Raji (cell line): ENCODE measurements around the gene FREY1.

Experiments
- POLR2A ChIP-seq: IDR thresholded peaks from 2 replicates; pipeline ENCODE4 v1.6.1; 2011; ENCODE audit warnings: low read depth, low read length, control low read depth; ENCODE audit not compliant: insufficient read depth

Gene FREY1

DNA sequence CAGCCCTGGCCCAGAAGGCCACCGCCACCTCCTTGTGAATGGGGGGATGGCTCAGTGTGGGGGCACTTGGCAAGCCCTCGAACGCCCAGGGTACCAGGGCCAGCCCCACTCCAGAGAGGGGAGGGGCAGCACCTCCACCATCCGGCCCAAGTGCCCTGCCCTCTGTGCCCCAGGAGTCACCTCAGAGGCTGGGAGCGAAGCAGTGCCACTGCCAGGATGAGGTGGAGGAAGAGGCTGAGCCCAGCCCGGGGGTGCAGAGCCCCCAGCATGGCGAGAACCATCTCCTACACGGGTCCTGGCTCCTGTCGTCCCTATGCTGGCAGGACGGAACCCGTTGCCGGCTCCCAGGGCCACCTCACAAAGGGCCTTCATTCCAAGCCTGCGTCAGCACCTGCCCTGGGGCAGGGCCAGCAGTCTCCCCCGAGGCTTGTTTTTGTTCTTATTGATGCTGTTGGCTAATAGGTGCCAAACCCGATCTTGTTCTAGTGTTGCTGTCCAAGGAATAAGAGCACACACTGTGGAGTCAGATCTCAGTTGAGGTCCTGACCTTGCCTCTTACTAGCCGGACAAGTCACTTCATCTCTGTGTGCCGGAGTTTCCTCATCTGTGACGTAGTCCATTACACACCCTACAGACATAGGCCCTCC, at the start of gene FREY1:
Gene FREY1, minus strand, starts transcription at position 307 of the 647 bp plus-strand sequence. Its CDS starts 26 bp downstream, at position 281.
- TF ChIP-seq POLR2A, result no peak; the same call in 1 of the 2 replicates

GRCh38 chr11:45949992-45950407, 42.9 kb upstream of the FREY1 start:
- no peak for TF ChIP-seq POLR2A

GRCh38 chr11:45948356-45948755, 41.3 kb upstream of the FREY1 start:
- no peak for TF ChIP-seq POLR2A

GRCh38 chr11:45947885-45948284, 40.8 kb upstream of the FREY1 start:
- TF ChIP-seq POLR2A, result no peak

- TF ChIP-seq POLR2A, result no peak
These were observed 38.4 kb upstream of the FREY1 start for GRCh38 chr11:45945397-45945999.

DNA sequence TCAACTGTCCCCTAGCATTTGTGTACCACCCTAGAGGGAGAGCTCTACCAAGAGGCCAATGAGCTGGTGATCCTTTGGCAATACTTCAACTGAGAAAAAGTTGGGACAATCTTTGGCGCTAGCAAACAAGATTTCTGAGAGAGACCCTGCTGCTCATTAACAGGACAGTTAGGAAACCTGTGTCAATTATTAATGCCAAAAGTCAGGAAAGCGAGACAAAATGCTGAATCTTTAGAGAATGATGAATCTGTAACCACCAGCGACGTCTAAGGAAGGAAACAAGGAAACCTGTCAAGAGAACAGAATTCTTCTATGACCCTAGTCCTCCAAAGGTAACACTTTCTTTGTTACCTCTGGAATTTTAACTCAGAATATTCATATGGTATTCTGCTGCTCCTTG, 35.3 kb upstream of the FREY1 start:
- no peak for TF ChIP-seq POLR2A

GRCh38 chr11:45941285-45941684, 34.2 kb upstream of the FREY1 start:
- no peak for TF ChIP-seq POLR2A

DNA sequence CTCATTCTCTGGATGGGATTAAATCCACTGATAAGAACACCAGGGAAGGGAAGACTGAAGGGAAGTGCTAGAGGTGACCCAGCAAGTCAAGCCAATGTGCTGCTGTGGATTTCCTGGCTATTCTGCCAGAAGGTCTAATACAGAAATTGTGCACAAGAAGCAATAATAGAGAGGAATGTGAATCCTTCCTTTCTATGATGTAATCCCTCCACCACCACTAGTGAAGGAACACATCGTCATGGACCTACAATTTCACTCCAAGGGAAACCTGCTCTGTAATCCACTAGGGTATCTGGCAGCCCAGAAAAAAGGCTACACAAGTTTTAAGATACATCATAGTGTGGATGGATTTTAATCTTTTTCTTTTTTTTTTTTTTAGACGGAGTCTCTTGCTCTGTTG, 32.8 kb upstream of the FREY1 start:
- TF ChIP-seq POLR2A, result no peak

- TF ChIP-seq POLR2A, result no peak
These were observed 30.8 kb upstream of the FREY1 start for GRCh38 chr11:45937916-45938315.

DNA sequence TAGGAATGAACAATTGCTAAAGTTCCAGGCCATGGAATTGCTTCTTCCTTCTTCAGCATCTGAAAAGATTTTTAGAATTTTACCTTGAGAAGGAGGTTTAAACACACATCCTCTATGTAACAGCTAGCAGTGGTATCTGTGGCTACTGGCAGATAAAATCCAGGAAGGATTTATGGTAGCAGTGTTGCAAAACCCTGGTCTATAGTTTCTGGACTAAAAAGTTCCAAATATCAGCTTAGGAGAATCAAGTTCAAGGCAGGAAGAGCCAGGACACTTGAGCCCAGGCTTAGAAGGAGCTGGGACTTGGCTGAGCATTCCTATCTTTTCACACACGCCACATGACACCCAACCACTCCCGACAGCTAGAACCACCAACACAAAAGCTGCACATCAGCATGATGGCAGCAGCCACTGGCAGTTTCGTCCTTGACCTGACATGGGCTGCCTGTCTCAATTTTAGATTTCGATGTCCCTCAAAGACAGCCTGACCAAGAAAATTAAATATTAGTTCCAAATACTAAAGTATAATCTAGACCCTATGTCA, 29.5 kb upstream of the FREY1 start:
- no peak for TF ChIP-seq POLR2A

DNA sequence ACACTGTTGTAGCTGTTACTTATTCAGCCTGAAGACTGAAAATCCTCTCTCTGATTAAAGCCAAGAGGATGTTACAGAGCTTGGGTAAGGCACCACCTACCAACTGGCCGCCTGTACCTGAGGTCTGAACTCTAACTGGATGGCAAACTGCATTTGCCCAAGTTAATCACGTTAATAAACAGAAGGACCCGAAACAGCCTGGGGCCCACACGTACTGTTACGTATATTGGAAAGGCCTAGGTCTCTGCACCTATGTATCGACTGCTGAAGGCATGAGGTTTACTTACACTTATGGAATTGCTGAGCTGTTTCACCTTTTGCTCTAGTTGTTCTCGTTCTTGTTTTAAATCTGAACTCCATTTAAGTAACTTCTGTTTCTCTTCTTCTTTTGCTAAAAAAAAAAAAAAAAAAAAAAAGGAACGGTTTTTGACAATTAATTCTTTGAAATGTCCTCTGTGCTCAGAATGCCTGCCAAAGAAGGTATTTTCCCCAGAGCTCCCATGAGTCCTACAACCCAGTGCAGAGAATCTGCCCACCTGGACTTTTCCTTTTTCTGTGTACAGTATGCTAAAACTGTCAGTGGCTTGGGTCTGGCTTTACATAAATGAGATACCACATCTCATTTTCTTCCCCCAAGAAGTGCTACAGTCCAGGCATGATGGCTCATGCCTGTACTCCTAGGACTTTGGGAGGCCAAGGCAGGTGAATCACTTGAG, 28.4 kb upstream of the FREY1 start:
- no peak for TF ChIP-seq POLR2A

DNA sequence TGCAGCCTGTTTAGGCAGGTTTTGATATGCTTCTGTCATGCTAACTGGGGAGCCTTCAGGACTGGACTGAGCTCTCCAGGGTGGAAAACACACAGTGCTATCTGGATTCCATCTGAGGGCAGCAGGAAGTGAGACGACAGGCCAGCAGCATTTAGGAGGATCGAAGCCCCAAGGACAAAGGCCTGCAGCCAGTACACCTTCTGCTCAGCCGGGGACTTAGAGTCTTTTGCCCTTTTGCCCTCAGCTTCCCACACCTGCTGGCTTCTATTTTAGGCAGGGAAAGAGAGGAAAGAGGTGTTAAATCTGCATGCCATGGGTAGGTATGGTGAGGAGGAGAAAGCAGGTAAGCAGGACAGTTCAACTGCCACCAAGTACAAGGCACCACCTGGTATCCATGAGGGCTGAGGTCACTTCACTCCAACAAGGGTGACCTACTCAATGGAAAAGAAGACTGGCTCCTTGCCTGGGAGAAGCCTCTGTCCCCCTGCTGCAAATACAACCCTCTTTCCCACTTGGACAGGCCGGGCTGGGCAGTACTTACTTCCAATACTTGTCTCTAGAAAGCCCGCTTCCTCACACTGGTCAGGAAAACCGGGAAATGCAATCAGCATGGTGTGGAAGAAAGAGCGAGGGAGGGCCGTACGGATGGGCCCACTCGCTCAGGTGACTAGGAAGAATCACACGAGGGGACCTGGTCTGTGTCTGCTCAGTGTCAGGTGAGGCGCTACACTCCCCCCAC, 27.7 kb upstream of the FREY1 start:
- TF ChIP-seq POLR2A, result no peak

DNA sequence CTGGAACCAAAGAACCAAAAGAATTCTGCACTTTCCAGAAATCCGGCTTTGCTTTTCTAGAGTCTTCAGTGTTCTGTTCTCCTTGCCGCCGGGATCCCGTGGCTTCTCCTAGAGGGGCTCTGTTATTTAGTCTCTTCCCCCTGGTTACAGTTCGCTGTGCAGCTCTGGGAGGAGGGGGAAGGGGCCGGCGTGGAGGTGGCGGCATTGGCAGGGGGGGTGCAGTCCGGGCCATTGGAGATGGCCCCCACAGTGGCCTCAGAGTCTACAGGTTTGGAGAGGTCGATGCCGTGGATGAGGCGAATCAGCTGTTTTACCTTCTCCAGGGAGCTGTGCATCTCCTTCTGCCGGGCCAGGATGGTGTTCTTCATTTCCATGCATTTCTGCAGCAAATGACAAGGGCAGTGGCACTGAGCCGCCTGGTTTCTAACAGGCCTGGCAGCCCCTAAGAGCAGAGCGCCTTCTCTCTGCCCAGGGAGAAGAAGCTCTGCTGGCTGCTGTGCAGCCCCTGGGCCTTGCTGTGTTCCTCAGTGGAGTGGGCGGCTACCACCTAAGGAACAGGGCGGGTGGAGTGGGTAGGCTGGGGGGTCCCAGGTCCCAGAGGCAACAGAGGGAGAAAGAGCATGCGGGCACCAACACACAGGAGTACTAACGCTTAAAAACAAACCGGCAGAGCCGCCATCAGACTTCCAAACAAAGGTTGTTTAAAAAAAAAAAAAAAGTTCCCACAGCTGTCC, 26.9 kb upstream of the FREY1 start:
- no peak for TF ChIP-seq POLR2A

DNA sequence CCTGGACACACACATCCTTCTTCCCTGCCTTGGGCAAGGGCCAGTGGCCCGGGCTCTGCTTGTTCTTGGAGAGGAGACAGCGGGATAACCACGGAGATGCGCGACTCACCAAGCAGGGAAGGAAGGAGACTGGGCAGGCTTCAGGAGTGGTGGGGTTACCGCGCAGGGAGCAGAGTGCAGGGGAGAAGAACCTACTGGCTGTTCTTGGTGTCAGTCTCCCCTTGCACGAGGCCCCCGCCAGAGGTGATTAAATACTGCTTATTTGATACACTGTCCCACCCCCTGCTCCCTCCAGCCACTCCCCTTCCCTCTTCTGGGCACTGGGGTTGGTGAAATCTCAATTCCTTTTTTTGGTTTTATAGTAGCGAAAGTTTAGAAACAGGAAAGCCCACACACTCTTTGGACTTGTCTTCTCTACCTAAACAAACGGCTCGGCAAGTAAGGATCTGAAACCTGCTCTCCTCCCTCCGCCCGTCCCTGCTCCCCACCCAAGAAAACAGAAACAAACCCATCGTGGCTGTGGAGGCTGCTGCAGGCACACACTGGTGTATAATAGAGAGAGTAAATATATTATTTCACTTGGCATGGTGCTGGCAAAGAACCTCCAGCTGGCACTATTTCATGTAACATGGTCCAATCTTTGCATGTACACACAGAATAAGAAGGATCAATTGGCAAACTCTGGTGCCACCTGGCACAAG, 26.2 kb upstream of the FREY1 start:
- TF ChIP-seq POLR2A, result no peak
